SKM-1 treated with dmso at 0.1 percent for 144 hours (cell line): Measurements from ENCODE around the gene TCF7L2.

Source experiments
- DNase-seq: peaks from one replicate; lab custom pipeline; 2025; ENCODE audit not compliant: unreplicated experiment; lab: John Stamatoyannopoulos, UW

Gene TCF7L2

DNA sequence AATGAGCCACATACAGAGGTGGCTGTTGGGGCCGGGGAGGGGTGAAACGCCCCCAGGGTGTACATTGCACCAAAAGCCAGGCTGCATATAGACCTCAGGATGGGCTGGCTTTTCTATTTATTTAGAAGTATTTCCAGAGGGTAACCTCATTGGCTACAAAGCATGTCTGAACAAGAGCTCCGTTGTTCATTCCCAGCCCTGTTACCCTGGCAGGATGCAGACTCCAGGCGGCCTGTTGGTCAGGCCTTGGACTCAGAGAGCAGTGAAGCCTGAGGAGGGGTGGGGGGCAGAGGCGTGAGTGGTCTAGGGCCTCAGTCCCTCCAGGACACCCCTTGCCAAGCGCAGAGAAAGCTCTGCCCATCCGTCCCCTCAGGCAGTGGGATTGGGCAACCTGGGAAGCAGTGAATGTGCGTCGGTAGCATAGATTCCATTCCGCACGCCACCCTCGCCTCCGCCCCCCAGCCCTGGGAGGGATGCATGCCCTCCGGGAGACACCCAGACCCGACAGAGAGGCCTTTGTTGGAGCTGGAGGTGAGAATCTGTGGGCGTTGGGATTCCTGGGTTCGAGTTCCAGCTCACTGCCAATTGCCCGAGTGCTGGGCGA lies 41.9 kb downstream of the TCF7L2 start:
- no peak for DNase-seq

GRCh38 chr10:112996462-112996861 lies 46.4 kb downstream of the TCF7L2 start:
- no peak for DNase-seq

GRCh38 chr10:112999102-112999501 lies 49.1 kb downstream of the TCF7L2 start:
- DNase-seq: no peak

- no peak for DNase-seq
These were observed 50.4 kb downstream of the TCF7L2 start for GRCh38 chr10:113000442-113000841.

DNA sequence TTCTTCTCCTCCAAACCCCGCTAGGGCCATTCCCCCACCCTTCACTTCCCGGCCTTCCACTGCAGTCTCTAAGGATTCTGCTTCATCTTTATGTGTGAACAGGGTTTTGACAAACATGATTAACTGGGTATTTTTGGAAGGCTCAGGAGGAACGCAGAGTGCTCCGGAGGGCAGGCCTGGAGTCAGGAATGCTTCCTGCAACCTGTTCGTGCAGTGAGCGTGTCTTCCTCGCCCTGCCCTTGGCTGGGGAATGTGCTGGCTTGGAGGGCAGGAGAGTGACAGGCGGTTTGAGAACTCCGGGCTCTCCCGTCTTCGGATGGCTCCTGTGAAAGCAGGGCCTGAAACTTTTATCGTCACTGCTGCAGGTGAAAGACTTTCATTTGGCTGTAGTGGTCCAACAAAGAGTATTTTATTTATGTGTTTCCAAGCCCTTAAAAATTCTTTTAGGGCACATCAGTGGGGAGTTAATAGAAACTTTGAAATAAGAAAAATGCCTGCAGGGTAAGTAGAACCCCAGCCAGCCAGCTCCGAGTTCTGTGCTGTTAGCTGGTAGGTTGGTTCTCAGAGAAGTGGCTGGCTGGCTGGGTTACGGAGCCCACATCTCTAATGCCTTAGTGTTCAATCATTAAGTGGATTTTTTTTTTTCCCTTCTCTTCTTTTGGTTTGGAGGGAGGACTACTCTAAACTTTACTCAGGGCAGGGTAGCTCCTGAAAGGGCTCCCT lies 51.0 kb downstream of the TCF7L2 start:
- DNase-seq: no peak

- no peak for DNase-seq
These were observed 51.8 kb downstream of the TCF7L2 start for GRCh38 chr10:113001599-113002448.

- no peak for DNase-seq
These were observed 52.4 kb downstream of the TCF7L2 start for GRCh38 chr10:113002449-113002777.

DNA sequence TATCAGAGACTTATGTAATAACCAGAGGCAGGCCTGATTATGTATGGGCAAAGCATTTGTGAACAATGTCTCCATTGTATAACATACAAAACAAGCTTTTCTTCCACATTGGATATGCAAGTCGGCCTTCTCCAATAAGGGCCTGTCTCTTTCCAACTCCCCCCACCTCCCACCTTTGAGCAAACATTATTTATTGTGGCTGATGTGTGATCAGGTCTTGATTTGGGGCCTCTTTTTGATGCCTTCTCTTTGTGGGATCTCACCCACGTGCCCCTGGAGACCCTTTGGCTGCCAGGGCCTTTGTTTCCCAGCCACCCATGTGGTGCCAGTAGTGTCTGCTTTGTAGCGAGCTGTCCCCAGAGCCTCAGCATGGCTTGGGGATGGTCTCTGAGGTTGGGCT lies 53.0 kb downstream of the TCF7L2 start:
- no peak for DNase-seq

- DNase-seq: no peak
These were observed 54.1 kb downstream of the TCF7L2 start for GRCh38 chr10:113004069-113004618.

DNA sequence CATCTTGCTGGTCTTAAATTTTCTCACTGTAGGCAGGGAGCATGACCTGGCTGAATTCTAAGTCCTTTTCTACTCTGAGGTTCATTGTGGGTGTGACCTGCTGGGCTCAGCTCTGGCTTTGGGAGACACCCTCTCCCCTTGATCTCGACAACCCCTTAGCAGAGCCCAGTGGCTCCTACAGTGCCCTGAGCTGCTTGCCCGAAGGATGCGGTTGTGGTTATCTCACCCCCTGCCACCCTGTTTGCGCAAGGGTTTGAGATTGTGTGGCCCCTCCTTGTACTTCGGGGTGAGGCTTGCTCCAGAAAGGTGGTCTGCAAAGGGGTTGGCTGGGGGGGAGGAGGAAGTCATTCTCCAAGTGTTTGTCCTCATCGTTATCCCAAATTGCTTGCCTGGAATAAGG lies 55.3 kb downstream of the TCF7L2 start:
- no peak for DNase-seq

DNA sequence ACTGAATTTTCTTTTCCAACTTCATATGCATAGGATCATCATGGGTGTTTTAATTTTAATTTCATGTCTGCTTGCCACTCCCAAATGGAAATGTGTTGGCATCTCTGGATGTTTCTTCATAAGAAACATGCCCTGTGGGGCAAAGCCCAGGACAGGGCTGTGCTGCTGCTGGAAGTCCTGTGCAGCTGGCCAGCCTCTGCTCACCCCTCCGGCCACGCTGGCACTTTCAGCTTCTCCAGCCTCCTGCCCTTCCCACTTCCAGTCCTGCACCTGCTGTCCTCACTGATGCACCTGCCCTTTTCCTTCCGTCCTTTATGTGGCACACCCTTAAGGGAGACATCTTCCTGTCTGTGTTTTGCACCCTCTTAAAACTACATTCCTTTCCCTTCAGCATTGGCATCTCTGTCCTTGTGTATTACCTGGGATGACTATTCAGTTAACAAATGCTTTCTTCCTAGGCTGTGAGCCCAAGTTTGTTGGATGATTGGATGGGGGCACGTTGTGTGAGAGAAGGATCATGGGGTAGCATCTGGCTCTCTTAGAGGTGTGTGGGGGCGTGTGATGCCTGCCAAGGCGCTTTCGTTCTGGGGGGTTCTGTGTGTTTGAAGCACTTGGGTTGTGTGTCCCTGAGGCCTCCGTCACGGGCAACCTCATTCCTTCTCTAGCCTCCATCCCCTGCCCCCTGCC lies 56.8 kb downstream of the TCF7L2 start:
- DNase-seq: no peak

DNA sequence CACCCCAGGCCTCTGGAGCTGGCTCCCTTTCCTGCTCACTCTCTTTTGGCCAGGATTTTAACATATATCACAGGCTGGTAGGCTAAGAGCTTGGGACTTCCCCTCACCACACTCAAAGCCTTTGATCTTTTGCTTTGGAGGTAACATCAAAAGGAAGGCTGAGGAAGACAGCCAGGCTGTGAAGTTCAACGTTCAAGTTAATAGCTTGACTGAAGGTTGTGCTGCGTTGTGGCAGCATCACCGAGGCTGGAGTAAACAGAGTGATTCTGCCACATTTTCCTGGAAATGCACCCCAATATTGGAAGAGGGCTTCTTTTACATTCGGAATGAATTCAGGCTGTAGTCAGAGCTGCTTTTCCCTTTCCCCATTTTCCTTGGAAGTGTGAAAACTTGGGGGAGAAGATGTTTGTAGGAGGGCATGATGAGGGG lies 57.3 kb downstream of the TCF7L2 start:
- no peak for DNase-seq

GRCh38 chr10:113007821-113008220 lies 57.8 kb downstream of the TCF7L2 start:
- no peak for DNase-seq

GRCh38 chr10:113011592-113012374 lies 61.7 kb downstream of the TCF7L2 start:
- DNase-seq: no peak

DNA sequence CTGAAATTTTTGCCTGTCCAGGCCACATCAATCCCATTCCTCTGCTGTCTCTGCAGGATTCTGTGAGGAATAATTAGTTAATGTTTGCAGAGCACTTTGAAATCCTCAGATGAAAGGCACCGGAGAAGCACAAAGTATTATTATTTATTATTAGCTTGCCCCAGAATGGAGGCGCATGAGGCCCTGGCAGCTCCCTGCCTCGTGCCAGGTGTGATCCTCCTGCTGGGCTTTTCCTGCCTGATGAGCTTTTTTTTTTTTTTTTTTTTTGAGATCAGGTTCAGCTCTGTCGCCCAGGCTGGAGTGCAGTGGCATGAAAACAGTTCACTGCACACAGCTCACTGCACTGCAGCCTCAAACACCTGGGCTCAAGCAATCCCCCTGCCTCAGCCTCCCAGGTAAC lies 65.2 kb downstream of the TCF7L2 start:
- DNase-seq: no peak

- no peak for DNase-seq
These were observed 67.3 kb downstream of the TCF7L2 start for GRCh38 chr10:113017376-113017775.

DNA sequence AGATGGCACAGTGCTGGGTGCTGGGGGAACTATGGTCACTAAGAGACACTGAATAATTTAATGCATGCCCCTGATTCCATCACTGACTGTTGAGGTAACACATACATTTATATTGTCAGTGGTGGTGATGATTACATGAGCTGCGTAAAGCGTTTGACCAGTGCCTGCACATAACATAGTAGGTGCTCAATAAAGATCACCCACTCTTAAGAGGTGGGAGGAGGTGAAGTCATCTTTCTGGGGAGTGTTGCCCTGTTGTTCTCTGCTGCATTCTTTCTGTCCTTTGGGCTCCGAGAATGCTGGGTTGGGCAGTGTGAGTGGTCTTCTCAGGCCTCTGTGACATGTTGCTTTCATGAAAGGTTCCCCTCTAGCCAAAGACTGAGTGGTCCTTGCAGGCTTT lies 68.0 kb downstream of the TCF7L2 start:
- no peak for DNase-seq

GRCh38 chr10:113019096-113019495 lies 69.0 kb downstream of the TCF7L2 start:
- no peak for DNase-seq

- DNase-seq: no peak
These were observed 69.8 kb downstream of the TCF7L2 start for GRCh38 chr10:113019692-113020474.

- DNase-seq: no peak
These were observed 70.4 kb downstream of the TCF7L2 start for GRCh38 chr10:113020475-113020753.
